PC-9 (cell line): ENCODE measurements around the gene TBX18. TPM values are rescaled to one million over a fixed set of nuclear protein-coding genes. Genes with fewer than 3 reads are reported as not detected.

Source experiments
- BruUV-seq: library from RNA; stranded (reverse); fragments of 400-500 nt; replicated peaks from 2 replicates; lab custom pipeline; 2021; lab: Mats Ljungman, UMichigan
- CTCF ChIA-PET: fragments of 300-600 bp; sonication (Branson Sonifier 250); formaldehyde crosslinking; loops from one replicate; lab custom pipeline; 2022; ENCODE audit warnings: antibody characterized with exemption; lab: Charles Lee
- POLR2A ChIA-PET: fragments of 300-600 bp; sonication (Branson Sonifier 250); formaldehyde crosslinking; loops from one replicate; lab custom pipeline; 2022; ENCODE audit warnings: antibody characterized with exemption; ENCODE audit not compliant: unreplicated experiment; lab: Charles Lee
- DNase-seq, 2 experiments: peaks; one replicate each; pipeline versions ENCODE4 v3.0.0 to v3.0.0-alpha.2; 2015 to 2022; ENCODE audit warnings: mixed read lengths in 1 of 2
- H2AFZ ChIP-seq: fragments of 200-600 bp; sonication (generic); 2 replicates; pipeline ENCODE4 v1.8.1; 2017; ENCODE audit warnings: antibody characterized with exemption
- H3F3A ChIP-seq: fragments of 200-600 bp; sonication (generic); 2 replicates; pipeline ENCODE4 v1.8.1; 2017; ENCODE audit warnings: antibody characterized with exemption, mild to moderate bottlenecking, low read depth; ENCODE audit not compliant: insufficient read depth
- H3K27ac ChIP-seq: fragments of 200-600 bp; sonication (generic); 2 replicates; pipeline ENCODE4 v1.6.1; 2016; ENCODE audit warnings: mixed run types
- H3K27me3 ChIP-seq: fragments of 200-600 bp; sonication (generic); 2 replicates; pipeline ENCODE4 v1.6.1; 2016; ENCODE audit warnings: low read depth, mixed run types; ENCODE audit not compliant: insufficient read depth
- H3K36me3 ChIP-seq: fragments of 200-600 bp; sonication (generic); 2 replicates; pipeline ENCODE4 v1.6.1; 2016; ENCODE audit warnings: low read depth, mixed run types
- H3K4me1 ChIP-seq: fragments of 200-600 bp; sonication (generic); replicated peaks from 2 replicates; pipeline ENCODE4 v1.6.1; 2016; ENCODE audit warnings: mixed run types; ENCODE audit not compliant: insufficient read depth
- H3K4me2 ChIP-seq: fragments of 200-600 bp; sonication (generic); 2 replicates; pipeline ENCODE4 v1.6.1; 2017; ENCODE audit warnings: mixed run types
- H3K4me3 ChIP-seq: fragments of 200-600 bp; sonication (generic); 2 replicates; pipeline ENCODE4 v1.6.1; 2016; ENCODE audit warnings: mixed run types
- H3K79me2 ChIP-seq: fragments of 200-600 bp; sonication (generic); 2 replicates; pipeline ENCODE4 v1.6.1; 2017; ENCODE audit warnings: low read depth, mixed run types
- H3K9me2 ChIP-seq: fragments of 200-600 bp; sonication (generic); 2 replicates; pipeline ENCODE4 v1.8.1; 2017; ENCODE audit warnings: mild to moderate bottlenecking; ENCODE audit not compliant: insufficient read depth
- H3K9me3 ChIP-seq: fragments of 200-600 bp; sonication (generic); 2 replicates; pipeline ENCODE4 v1.8.1; 2016; ENCODE audit warnings: low read depth; ENCODE audit not compliant: insufficient read depth
- H4K20me1 ChIP-seq: fragments of 200-600 bp; sonication (generic); 2 replicates; pipeline ENCODE4 v1.8.1; 2017; ENCODE audit not compliant: insufficient read depth
- CTCF ChIP-seq: fragments of 200-600 bp; sonication (generic); conservative IDR thresholded peaks from 2 replicates; pipeline ENCODE4 v1.6.1; 2017; ENCODE audit warnings: mixed run types, antibody characterized with exemption, mild to moderate bottlenecking, moderate library complexity
- EZH2 ChIP-seq: fragments of 200-600 bp; sonication (generic); IDR thresholded peaks from 2 replicates; pipeline ENCODE4 v1.8.0; 2017; ENCODE audit warnings: antibody characterized with exemption, low read depth
- intact Hi-C: fragments of 100-400 bp; cut with micrococcal nuclease; formaldehyde crosslinking; loops from one replicate; pipeline ENCODE4 v1.10.0; 2022; ENCODE audit not compliant: unreplicated experiment
- total RNA-seq: library from RNA; stranded (reverse); gene quantifications from 2 replicates; pipeline ENCODE4 v1.2.3, GENCODE V29; 2021

The TBX18 gene
- total RNA-seq, 1 experiment from 2014 or later, result not detected

GRCh38 chr6:84696166-84696565, 68.2 kb downstream of the TBX18 start:
- H4K20me1 ChIP-seq, result no peaks in the 10 kb centered on the region
- no peaks in the 10 kb centered on the region; the same call in 1 of the 2 replicates for H3K9me2 ChIP-seq
- no peaks in the 10 kb centered on the region for H3K27me3 ChIP-seq
- H3K4me1 ChIP-seq, result no peaks in the 10 kb centered on the region
- H3K79me2 ChIP-seq, result no peaks in the 10 kb centered on the region
- no peaks in the 10 kb centered on the region for H3K36me3 ChIP-seq
- H3F3A ChIP-seq, result no peaks in the 10 kb centered on the region
- TF ChIP-seq CTCF (no peak), EZH2 (no peak)
- ChIA-PET CTCF (no interaction called here), POLR2A (no interaction called here)
- no peak for DNase-seq
- no peaks in the 10 kb centered on the region for H3K9me3 ChIP-seq
- H3K27ac ChIP-seq, result no peak overlapping the region
- intact Hi-C loops, result no loop called here
- no peak overlapping the region for H3K4me3 ChIP-seq
- H3K4me2 ChIP-seq, result no peak overlapping the region
- BruUV-seq, result no TSS peak
- H2AFZ ChIP-seq, result no peak overlapping the region

- intact Hi-C loops, result no loop called here
- no peaks in the 10 kb centered on the region for H3K36me3 ChIP-seq
Observed at GRCh38 chr6:84691978-84692623, 72.3 kb downstream of the TBX18 start.

DNA sequence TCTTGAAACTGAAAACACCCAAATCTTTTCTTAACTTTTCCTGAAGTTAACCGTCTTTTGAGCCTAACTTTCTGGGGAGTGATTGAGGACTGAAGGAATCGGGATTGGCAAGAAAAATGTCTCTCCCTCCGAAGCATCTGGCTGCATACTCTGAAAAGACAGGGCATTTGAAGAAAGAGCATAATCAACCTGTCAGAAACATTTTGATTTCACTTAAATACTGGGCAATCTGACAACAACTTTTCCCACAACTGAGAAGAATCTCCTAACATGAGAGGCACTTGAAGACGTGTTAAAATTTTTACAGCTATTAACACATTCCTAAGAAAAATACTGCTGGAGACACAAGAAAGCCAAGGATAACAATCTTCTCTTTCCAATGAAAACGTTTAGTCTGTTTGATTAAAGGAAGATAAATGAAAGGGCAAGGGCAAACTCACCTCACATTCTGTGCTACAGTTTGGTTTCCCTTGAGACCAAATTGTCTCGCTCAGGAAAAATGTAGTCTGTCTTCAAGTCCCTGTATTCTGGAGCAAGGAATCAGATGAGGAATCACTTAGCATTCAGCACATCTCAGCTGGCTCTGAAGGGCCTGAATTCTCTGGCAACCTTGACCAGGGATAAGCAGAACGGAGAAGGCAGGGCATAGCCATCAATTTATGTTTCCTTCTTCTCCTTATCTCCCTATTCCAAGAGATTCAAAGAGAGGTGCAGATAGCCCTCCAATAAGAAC, 76.1 kb downstream of the TBX18 start:
- Histone ChIP-seq H3K4me3 (no peak overlapping the region), H3K27me3 (no peaks in the 10 kb centered on the region), H3K27ac (no peak overlapping the region), H3K9me3 (no peaks in the 10 kb centered on the region), H3F3A (no peaks in the 10 kb centered on the region), H4K20me1 (no peaks in the 10 kb centered on the region), H2AFZ (no peak overlapping the region), H3K79me2 (no peaks in the 10 kb centered on the region), H3K9me2 (no peaks in the 10 kb centered on the region; the same call in 1 of the 2 replicates), H3K4me1 (no peaks in the 10 kb centered on the region), H3K4me2 (no peak overlapping the region), H3K36me3 (no peaks in the 10 kb centered on the region)
- no peak for TF ChIP-seq CTCF
- no peak for TF ChIP-seq EZH2
- ChIA-PET POLR2A (no interaction called here), CTCF (no interaction called here)
- intact Hi-C loops, result no loop called here
- DNase-seq, result no peak
- BruUV-seq, result no TSS peak

More at GRCh38 chr6:84691978-84692623, 72.3 kb downstream of the TBX18 start:
- Histone ChIP-seq H3K79me2 (no peaks in the 10 kb centered on the region), H3K27ac (no peak overlapping the region), H2AFZ (no peak overlapping the region), H3K9me2 (no peaks in the 10 kb centered on the region; the same call in 1 of the 2 replicates), H3K27me3 (no peaks in the 10 kb centered on the region), H3K4me3 (no peak overlapping the region), H4K20me1 (no peaks in the 10 kb centered on the region), H3F3A (no peaks in the 10 kb centered on the region), H3K4me2 (no peak overlapping the region), H3K4me1 (no peaks in the 10 kb centered on the region), H3K9me3 (no peaks in the 10 kb centered on the region)
- TF ChIP-seq CTCF (no peak), EZH2 (no peak)
- ChIA-PET CTCF (no interaction called here), POLR2A (no interaction called here)
- DNase-seq, result no peak
- BruUV-seq, result no TSS peak
